Neural crest cell (in vitro differentiated cells): ENCODE data around the gene USP10. TPM values are rescaled to one million over a fixed set of nuclear protein-coding genes. Genes with fewer than 3 reads are reported as not detected.
A peak's percentile ranks its signal among the peaks of the same experiment; 100 is the strongest.

Experiments
- DNase-seq: peaks from one replicate; pipeline ENCODE4 v3.0.0; 2021; ENCODE audit warnings: low read depth, mixed read lengths, low spot score
- H3K27ac Mint-ChIP-seq: one replicate; pipeline ENCODE4 v1.8.0; 2021; ENCODE audit warnings: mild to moderate bottlenecking, mixed read lengths; ENCODE audit not compliant: unreplicated experiment
- H3K27me3 Mint-ChIP-seq: 2 replicates; pipeline ENCODE4 v1.8.0; 2021; ENCODE audit warnings: low read depth, mild to moderate bottlenecking, mixed read lengths
- H3K36me3 Mint-ChIP-seq: 2 replicates; pipeline ENCODE4 v1.8.0; 2021; ENCODE audit warnings: low read depth, mild to moderate bottlenecking, mixed read lengths
- H3K4me1 Mint-ChIP-seq: 2 replicates; pipeline ENCODE4 v1.8.0; 2021; ENCODE audit warnings: mixed read lengths
- H3K4me3 Mint-ChIP-seq: one replicate; pipeline ENCODE4 v1.8.0; 2021; ENCODE audit warnings: mild to moderate bottlenecking, mixed read lengths
- H3K9me3 Mint-ChIP-seq: 2 replicates; pipeline ENCODE4 v1.8.0; 2021; ENCODE audit warnings: mixed read lengths
- total RNA-seq: library from RNA; stranded (reverse); gene quantifications from 2 replicates; pipeline ENCODE4 v1.2.1, GENCODE V29; 2021
- TF ChIP-seq, protein P1 (sequence below): fragments of 200-600 bp; sonication (generic); conservative IDR thresholded peaks from 2 replicates; pipeline ENCODE4 v1.5.0; 2021; ENCODE audit warnings: antibody characterized with exemption, mild to moderate bottlenecking

USP10 gene
- total RNA-seq, 1 donor from 2014 or later, result 149 TPM

DNA sequence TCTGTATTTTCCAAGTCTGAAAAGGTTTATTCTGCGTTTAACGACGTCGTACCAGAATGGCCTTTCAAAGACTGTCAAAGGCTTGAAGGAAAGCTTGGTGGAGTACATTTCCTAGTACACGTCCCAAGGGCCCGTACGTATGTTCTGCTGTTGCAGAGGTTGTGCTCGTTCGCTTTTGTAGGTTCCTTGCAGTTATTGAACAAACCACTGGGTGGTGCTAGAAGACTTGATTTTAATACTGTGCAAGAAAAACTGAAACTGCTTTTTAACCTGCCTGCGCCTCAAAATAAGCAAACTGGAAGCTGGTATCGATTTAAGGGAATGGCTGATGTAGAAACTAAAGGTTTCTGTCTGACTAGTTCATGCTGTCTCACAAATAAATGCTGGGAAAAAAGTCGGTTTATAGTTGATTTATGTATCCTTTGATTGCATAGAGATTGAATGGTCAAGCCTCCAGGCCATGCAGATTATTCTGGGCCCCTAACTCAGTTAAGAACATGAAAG lies 54.6 kb downstream of the USP10 start:
- Mint-ChIP-seq H3K27ac (peak overlapping the region; percentile 40), H3K4me1 (peaks cover 37% of the 10 kb centered on the region), H3K9me3 (no peaks in the 10 kb centered on the region), H3K4me3 (no peak overlapping the region), H3K36me3 (no peaks in the 10 kb centered on the region), H3K27me3 (no peaks in the 10 kb centered on the region)
- TF ChIP-seq, protein P1, sequence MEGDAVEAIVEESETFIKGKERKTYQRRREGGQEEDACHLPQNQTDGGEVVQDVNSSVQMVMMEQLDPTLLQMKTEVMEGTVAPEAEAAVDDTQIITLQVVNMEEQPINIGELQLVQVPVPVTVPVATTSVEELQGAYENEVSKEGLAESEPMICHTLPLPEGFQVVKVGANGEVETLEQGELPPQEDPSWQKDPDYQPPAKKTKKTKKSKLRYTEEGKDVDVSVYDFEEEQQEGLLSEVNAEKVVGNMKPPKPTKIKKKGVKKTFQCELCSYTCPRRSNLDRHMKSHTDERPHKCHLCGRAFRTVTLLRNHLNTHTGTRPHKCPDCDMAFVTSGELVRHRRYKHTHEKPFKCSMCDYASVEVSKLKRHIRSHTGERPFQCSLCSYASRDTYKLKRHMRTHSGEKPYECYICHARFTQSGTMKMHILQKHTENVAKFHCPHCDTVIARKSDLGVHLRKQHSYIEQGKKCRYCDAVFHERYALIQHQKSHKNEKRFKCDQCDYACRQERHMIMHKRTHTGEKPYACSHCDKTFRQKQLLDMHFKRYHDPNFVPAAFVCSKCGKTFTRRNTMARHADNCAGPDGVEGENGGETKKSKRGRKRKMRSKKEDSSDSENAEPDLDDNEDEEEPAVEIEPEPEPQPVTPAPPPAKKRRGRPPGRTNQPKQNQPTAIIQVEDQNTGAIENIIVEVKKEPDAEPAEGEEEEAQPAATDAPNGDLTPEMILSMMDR, result peak; percentile 90
- peak; percentile 73 for DNase-seq

DNA sequence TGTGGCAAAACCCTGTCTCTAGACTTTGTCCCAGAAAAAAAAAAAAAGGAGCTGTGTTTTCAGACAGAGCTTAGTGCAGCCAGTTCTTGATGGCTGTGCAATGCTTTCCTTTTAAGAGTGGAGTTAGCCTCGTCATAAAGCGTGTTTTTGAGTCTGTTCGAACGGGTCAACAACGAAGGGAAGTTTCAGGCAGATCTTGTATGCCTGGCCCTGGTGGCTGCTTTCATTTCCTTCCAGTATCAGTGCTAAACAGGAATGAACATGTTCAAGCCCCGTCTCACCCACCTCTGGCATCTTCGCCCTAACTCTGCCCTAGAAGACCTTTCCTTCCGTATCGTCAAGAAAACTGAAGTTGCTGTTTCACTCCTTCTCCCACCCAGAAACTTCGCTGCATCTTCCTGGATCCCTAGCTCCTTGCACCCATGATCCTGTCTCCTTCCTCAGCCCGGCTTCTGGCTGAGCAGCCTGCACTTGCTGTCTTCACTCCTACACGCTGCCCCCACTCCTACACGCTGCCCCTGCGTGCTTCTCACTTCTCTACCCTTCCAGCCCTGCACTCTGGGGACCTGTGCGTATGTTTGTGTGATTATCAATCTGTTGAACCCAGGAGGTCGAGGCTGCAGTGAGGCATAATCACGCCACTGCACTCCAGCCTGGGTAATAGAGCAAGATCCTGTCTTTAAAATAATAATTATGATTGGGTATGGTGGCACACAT lies 55.3 kb downstream of the USP10 start:
- TF ChIP-seq, protein P1, result no peak

DNA sequence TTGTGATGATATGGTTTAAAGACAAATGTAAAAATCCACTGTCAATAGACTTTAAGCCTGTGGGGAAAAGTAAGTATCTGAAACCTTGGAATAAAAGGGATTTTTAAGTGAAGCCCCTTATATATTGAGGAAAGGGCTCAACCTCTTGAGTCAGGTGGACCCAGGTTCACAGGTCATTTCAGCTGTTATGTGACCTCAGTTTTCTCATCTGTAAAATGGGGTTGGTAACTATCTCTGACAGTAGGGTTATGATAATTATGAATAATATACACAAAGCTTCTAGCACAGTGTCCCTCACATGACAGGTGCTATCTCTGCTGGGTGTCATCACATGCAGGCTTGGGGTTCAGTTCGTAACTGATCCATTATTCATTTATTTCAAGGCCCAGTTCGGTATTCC lies 57.0 kb downstream of the USP10 start:
- Mint-ChIP-seq H3K4me1 (peaks cover 27% of the 10 kb centered on the region), H3K27me3 (no peaks in the 10 kb centered on the region), H3K9me3 (no peaks in the 10 kb centered on the region), H3K36me3 (peaks cover 8% of the 10 kb centered on the region), H3K27ac (no peak overlapping the region), H3K4me3 (no peak overlapping the region)
- TF ChIP-seq, protein P1, result no peak
- no peak for DNase-seq

More for the DNA sequence above, 55.3 kb downstream of the USP10 start:
- Mint-ChIP-seq H3K27me3 (no peaks in the 10 kb centered on the region), H3K27ac (peak overlapping the region; percentile 83), H3K9me3 (no peaks in the 10 kb centered on the region), H3K4me3 (no peak overlapping the region), H3K4me1 (peaks cover 31% of the 10 kb centered on the region), H3K36me3 (no peaks in the 10 kb centered on the region)
- no peak for DNase-seq

DNA sequence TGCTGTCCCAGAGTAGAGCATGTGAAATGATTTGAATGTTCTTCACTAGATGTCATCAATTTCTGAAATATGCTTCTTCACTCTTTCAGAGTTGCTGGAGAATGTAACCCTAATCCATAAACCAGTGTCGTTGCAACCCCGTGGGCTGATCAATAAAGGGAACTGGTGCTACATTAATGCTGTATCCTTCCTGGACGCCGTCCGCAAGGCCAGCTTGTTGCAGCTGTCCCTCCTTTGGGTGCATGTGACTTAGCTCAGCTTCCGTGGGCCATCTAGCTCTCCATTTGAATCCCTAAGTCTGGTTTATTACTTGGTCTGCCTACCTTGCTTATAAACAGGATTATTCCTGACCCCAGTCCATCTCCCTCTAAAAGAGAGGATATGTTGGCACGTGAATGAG lies 58.8 kb downstream of the USP10 start:
- no peak for DNase-seq
- Mint-ChIP-seq H3K27ac (no peak overlapping the region), H3K36me3 (peaks cover 8% of the 10 kb centered on the region), H3K27me3 (no peaks in the 10 kb centered on the region), H3K9me3 (no peaks in the 10 kb centered on the region), H3K4me3 (no peak overlapping the region), H3K4me1 (peaks cover 20% of the 10 kb centered on the region)
- TF ChIP-seq, protein P1, result no peak

DNA sequence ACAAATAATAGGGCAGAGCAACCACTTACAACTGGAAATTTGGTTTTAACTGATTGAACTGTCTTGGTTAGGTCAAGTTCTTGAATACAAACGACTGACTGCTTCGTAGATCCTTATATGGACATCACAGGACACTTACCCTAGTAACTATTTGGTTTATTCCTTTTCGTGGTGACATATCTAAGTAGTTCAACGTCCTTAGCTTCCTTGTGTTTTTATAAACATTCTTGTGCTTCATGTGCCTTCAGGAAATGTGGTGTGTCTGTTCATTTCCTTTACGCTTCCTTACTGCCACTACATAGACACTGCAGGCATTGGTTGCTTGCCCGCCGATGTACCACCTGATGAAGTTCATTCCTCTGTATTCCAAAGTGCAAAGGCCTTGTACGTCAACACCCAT lies 59.3 kb downstream of the USP10 start:
- Mint-ChIP-seq H3K4me1 (peaks cover 15% of the 10 kb centered on the region), H3K27me3 (no peaks in the 10 kb centered on the region), H3K9me3 (no peaks in the 10 kb centered on the region), H3K36me3 (peaks cover 12% of the 10 kb centered on the region), H3K4me3 (no peak overlapping the region), H3K27ac (no peak overlapping the region)
- no peak for DNase-seq
- TF ChIP-seq, protein P1, result no peak
